Measurements from ENCODE around the gene GPC5. TPM values are rescaled to one million over a fixed set of nuclear protein-coding genes. Genes with fewer than 3 reads are reported as not detected.

Gene GPC5
- total and polyA plus RNA-seq, 2 donors (not counting 3 experiments of a cell fraction or from before 2014, with no cell fraction given): 0.59 to 0.97 TPM

GRCh38 chr13:91621161-91621560, 222.7 kb downstream of the GPC5 start:
- no peaks in the 10 kb centered on the region for H3K9me3 ChIP-seq (replicated peaks; ENCODE audit: control insufficient read depth, insufficient read depth, low read length)
- H3K4me2 ChIP-seq (ENCODE audit: insufficient read depth, low read length): no peak overlapping the region
- H3K79me2 ChIP-seq (ENCODE audit: control insufficient read depth, insufficient read depth, low read length): no peaks in the 10 kb centered on the region
- dilution Hi-C loops (cut with MboI; ENCODE audit: extremely low pct_ligation_motif_present, low sequenced_read_pairs) (no loop called here), intact Hi-C loops (cut with micrococcal nuclease) (no loop called here)
- ChIA-PET CTCF (no interaction called here), POLR2A (no interaction called here)
- H4K20me1 ChIP-seq (replicated peaks; ENCODE audit: control insufficient read depth, extremely low read depth, insufficient read depth, low read length): no peaks in the 10 kb centered on the region
- H3K4me3 ChIP-seq (replicated peaks in 1 of 3; ENCODE audit: insufficient read depth in 1 of 3, low read depth in 1 of 3, low read length in 3 of 3): no peak overlapping the region
- no peak for FAIRE-seq
- no peak overlapping the region for H3K9ac ChIP-seq (replicated peaks; ENCODE audit: extremely low read depth, insufficient read depth, low read length)
- no TSS peak for BruUV-seq (replicated peaks)
- no peak for DNase-seq (ENCODE audit: low read depth, low spot score)
- H3K27ac ChIP-seq (ENCODE audit: insufficient read depth, low read depth, low read length): no peak overlapping the region
- TF ChIP-seq EZH2 (IDR thresholded peaks at IDR 0.05; ENCODE audit: borderline replicate concordance, low read depth, low read length, severe bottlenecking) (no peak), MYC (IDR thresholded peaks at IDR 0.05; ENCODE audit: low read depth, low read length) (no peak), POLR2A (IDR thresholded peaks at IDR 0.05; ENCODE audit: low read depth, low read length) (no peak), FOS (IDR thresholded peaks at IDR 0.05; ENCODE audit: borderline replicate concordance, insufficient read depth, low read length) (no peak), CTCF (IDR thresholded peaks at IDR 0.05; ENCODE audit: extremely low read depth in 1 of 2, insufficient read depth in 1 of 2, low read depth in 1 of 2, low read length in 2 of 2) (no peak), POLR2AphosphoS5 (IDR thresholded peaks at IDR 0.05; ENCODE audit: insufficient read depth, low read depth, low read length) (no peak), GATA2 (IDR thresholded peaks at IDR 0.05; ENCODE audit: insufficient read depth, insufficient read length, low read depth, low read length) (no peak), JUN (IDR thresholded peaks at IDR 0.05; ENCODE audit: borderline replicate concordance, insufficient read depth, insufficient read length, low read depth) (no peak)
- TF ChIP-seq, protein P1, sequence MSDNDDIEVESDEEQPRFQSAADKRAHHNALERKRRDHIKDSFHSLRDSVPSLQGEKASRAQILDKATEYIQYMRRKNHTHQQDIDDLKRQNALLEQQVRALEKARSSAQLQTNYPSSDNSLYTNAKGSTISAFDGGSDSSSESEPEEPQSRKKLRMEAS (IDR thresholded peaks at IDR 0.05; ENCODE audit: insufficient read depth, insufficient read length): no peak
- H3K4me1 ChIP-seq (ENCODE audit: control insufficient read depth, extremely low read depth, insufficient read depth, low read length): no peaks in the 10 kb centered on the region
- H2AFZ ChIP-seq (ENCODE audit: low read depth, low read length): no peak overlapping the region
- H3K9me1 ChIP-seq (replicated peaks; ENCODE audit: control insufficient read depth, extremely low read depth, insufficient read depth, low read length): no peaks in the 10 kb centered on the region
- H3K27me3 ChIP-seq (ENCODE audit: control insufficient read depth in 2 of 2, insufficient read depth in 2 of 2, low read length in 2 of 2): no peaks in the 10 kb centered on the region
- H3K36me3 ChIP-seq (ENCODE audit: control insufficient read depth in 2 of 2, extremely low read depth in 1 of 2, insufficient read depth in 2 of 2, low read length in 2 of 2): no peaks in the 10 kb centered on the region

All from endothelial cell of umbilical vein (primary cell).